GM13977 (cell line): ENCODE data around the gene KLHDC8A.
"Not testable (repeated sequence)": the region's sequence is repeated elsewhere in the genome, so short reads cannot be mapped to it uniquely, and the experiment has no call there.

ENCODE experiments used
- DNase-seq: peaks from one replicate; pipeline ENCODE4 v3.0.0; 2012; ENCODE audit warnings: low spot score
- in situ Hi-C: fragments of 300-500 bp; cut with MboI; formaldehyde crosslinking; loops from one replicate; pipeline ENCODE4 v1.12.0; 2022; ENCODE audit warnings: low sequenced_read_pairs, low pct_unique_long_range_greater_than_20kb, mixed read lengths, inconsistent platforms; ENCODE audit not compliant: unreplicated experiment
- TF ChIP-seq, protein P1 (sequence below): IDR thresholded peaks from 2 replicates; pipeline ENCODE4 v1.5.1; 2012; ENCODE audit warnings: mild to moderate bottlenecking, control low read depth; ENCODE audit not compliant: insufficient read depth; ENCODE audit errors: extremely low read depth, missing control alignments

The KLHDC8A gene, protein sequence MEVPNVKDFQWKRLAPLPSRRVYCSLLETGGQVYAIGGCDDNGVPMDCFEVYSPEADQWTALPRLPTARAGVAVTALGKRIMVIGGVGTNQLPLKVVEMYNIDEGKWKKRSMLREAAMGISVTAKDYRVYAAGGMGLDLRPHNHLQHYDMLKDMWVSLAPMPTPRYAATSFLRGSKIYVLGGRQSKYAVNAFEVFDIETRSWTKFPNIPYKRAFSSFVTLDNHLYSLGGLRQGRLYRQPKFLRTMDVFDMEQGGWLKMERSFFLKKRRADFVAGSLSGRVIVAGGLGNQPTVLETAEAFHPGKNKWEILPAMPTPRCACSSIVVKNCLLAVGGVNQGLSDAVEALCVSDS

DNA sequence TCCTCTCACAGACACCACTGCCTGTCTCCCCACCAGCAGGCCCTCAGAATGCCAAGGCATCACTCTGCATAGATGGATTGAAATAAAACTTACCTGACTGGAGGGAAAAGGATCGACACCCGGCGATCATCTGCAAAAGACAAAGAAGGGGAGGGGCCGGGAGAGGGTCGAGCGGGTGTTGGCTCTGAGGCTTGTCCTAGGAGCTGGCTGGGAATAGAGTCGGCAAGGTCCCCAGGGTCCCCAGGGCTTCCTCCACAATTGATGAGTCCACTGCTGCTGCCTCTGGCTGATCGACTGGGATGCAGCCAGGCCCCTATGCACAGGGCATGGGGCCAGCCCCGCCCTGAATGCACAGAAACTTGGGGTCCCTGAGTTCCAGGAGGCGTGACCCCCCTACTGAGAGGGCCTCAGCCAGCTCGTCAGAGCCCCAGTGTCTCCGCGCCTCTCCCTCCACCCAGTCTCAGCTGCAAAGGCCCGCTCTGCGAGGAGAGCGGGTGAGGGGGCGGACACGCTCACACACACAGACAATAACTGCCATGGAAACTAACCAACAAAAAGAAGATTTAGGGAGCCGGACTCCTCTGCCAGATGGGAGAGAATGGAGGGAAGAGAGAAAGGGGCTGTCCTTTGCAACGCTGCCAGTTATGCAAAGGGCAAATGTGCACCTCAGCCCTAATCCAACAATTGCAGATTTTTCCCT lies at the start of gene KLHDC8A:
TSS of gene KLHDC8A (minus strand) at position 483 of the 700 bp plus-strand sequence. CDS start 13,318 bp downstream, outside the sequence.
- no peak for DNase-seq

DNA sequence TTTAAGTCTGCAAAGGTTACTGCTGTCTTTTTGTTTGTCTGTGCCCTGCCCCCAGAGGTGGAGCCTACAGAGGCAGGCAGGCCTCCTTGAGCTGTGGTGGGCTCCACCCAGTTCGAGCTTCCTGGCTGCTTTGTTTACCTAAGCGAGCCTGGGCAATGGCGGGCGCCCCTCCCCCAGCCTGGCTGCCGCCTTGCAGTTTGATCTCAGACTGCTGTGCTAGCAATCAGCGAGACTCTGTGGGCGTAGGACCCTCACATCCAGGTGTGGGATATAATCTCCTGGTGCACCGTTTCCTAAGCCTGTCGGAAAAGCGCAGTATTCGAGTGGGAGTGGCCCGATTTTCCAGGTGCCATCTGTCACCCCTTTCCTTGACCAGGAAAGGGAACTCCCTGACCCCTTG lies 49.5 kb upstream of the KLHDC8A start:
- DNase-seq, in situ Hi-C loops: not testable (repeated sequence)

More for the DNA sequence above, at the start of gene KLHDC8A:
- TF ChIP-seq, protein P1, sequence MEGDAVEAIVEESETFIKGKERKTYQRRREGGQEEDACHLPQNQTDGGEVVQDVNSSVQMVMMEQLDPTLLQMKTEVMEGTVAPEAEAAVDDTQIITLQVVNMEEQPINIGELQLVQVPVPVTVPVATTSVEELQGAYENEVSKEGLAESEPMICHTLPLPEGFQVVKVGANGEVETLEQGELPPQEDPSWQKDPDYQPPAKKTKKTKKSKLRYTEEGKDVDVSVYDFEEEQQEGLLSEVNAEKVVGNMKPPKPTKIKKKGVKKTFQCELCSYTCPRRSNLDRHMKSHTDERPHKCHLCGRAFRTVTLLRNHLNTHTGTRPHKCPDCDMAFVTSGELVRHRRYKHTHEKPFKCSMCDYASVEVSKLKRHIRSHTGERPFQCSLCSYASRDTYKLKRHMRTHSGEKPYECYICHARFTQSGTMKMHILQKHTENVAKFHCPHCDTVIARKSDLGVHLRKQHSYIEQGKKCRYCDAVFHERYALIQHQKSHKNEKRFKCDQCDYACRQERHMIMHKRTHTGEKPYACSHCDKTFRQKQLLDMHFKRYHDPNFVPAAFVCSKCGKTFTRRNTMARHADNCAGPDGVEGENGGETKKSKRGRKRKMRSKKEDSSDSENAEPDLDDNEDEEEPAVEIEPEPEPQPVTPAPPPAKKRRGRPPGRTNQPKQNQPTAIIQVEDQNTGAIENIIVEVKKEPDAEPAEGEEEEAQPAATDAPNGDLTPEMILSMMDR = no peak
- in situ Hi-C loops = no loop called here

DNA sequence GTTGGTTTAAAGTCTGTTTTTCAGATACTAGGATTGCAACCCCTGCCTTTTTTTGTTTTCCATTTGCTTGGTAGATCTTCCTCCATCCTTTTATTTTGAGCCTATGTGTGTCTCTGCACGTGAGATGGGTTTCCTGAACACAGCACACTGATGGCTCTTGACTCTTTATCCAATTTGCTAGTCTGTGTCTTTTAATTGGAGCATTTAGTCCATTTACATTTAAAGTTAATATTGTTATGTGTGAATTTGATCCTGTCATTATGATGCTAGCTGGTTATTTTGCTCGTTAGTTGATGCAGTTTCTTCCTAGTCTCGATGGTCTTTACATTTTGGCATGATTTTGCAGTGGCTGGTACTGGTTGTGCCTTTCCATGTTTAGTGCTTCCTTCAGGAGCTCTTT lies 47.8 kb upstream of the KLHDC8A start:
- DNase-seq, in situ Hi-C loops: not testable (repeated sequence)

DNA sequence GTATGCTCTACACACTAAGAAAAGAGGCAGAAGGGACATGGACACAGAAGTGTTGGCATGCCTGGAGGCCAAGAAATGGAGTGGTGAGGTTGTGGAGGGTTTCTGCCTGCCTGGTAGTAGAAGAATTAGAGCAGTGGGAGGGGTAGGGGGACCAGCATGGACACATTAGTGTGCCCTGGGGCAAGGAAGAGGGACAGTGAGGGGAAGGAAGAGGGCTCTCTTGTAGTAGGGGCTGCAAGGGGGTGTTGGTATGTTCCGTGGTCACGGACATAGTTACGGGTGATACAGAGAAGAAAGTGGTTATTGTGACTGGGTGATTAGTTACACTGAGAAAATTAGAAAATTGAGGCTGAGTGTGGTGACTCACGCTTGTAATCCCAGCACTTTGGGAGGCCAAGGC lies 41.9 kb upstream of the KLHDC8A start:
- TF ChIP-seq, protein P1 = no peak
- in situ Hi-C loops = no loop called here
- no peak for DNase-seq

DNA sequence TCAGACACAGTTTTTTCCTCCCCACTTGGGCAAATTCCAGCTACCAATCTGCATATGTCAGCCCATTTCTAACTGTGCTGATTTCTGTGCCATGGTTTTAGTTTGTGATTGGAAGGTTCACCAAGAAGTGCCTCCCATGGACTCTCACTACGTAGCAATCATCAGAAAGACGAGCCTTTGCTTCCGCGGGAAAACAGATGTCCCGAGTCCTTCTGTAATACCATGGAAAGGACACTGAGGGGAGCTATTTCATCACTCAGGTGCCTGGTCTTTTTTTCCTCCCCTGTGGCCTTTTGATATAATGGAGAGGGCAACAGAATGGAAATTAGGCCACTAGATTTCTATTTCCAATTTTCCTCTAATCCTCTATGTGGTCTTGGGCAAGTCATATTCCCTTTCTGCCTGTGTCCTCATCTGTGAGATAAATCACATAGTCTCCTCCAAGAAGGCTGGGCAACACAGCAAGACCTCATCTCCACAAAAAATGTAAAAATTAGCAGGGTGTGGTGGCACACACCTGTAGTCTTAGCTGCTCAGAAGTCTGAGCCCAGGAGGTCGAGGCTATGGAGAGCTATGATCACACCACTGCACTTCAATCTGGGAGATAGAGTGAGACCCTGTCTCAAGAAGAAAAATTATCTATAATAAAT lies 40.4 kb upstream of the KLHDC8A start:
- in situ Hi-C loops = no loop called here
- TF ChIP-seq, protein P1 = peak; percentile 39
- DNase-seq = peak; percentile 48

DNA sequence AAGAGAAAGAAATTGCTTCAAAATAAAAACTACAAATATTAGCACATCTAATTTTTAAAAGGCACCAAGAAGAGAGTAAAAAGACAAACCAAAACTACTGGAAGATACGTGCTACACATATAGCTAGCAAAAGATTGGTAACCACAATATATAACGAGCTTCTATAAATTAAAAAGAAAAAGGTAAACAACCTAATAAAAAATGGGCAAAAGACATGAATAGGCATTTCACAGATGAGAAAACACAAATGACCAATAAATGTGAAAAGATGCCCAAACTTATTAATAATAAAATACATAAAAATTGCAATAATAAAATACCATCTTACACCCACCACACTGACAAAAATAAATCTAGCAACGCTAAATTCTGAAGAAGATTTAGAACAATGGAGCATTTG lies 38.9 kb upstream of the KLHDC8A start:
- in situ Hi-C loops = no loop called here
- TF ChIP-seq, protein P1 = no peak
- DNase-seq = no peak

DNA sequence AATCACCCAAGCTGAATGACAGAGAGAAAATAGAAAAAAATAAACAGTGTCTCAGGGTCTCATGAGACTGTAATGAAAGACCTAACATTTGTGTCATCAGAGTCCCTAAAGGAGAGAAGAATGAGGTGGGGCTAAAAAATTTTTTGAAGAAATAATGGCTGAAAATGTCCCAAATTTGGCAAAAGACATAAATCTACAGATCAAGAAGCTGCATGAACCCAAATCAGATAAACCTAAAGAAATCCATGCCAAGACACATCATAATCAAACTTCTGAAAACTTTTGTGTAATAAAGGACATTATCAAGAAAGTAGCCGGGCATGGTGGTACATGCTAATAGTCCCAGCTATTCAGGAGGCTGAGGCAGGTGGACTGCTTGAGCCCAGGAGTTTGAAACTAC lies 35.9 kb upstream of the KLHDC8A start:
- DNase-seq = no peak
- TF ChIP-seq, protein P1 = no peak
- in situ Hi-C loops = no loop called here
